WTC11 (cell line): Measurements from ENCODE around the gene VWC2. TPM values are rescaled to one million over a fixed set of nuclear protein-coding genes. Genes with fewer than 3 reads are reported as not detected.

Experiments
- ATAC-seq: fragments of 200-7000 bp; cut with Tn5 transposase; 2 replicates; pipeline ENCODE4 v1.10.0; 2021; ENCODE audit warnings: mild to moderate bottlenecking, moderate library complexity
- CTCF ChIA-PET: fragments of 300-600 bp; sonication (Branson Sonifier 250); formaldehyde crosslinking; loops from one replicate; lab custom pipeline; 2021; ENCODE audit warnings: antibody characterized with exemption; lab: Charles Lee
- POLR2A ChIA-PET: fragments of 350-600 bp; sonication (Branson Sonifier 250); formaldehyde crosslinking; loops from one replicate; lab custom pipeline; 2021; ENCODE audit warnings: antibody characterized with exemption; lab: Charles Lee
- DNase-seq: peaks from one replicate; pipeline ENCODE4 v3.0.0; 2021; ENCODE audit warnings: low spot score
- H3K27ac Mint-ChIP-seq: 2 replicates; pipeline ENCODE4 v1.8.0; 2021; ENCODE audit warnings: mixed read lengths
- H3K27me3 Mint-ChIP-seq: 2 replicates; pipeline ENCODE4 v1.8.0; 2021; ENCODE audit warnings: low read depth, mild to moderate bottlenecking, moderate library complexity, mixed read lengths
- H3K36me3 Mint-ChIP-seq: 2 replicates; pipeline ENCODE4 v1.8.0; 2021; ENCODE audit warnings: mixed read lengths
- H3K4me1 Mint-ChIP-seq: 2 replicates; pipeline ENCODE4 v1.8.0; 2022; ENCODE audit warnings: mixed read lengths
- H3K4me3 Mint-ChIP-seq: 2 replicates; pipeline ENCODE4 v1.8.0; 2021; ENCODE audit warnings: mild to moderate bottlenecking, moderate library complexity, mixed read lengths
- H3K9me3 Mint-ChIP-seq: 2 replicates; pipeline ENCODE4 v1.8.0; 2021; ENCODE audit warnings: mixed read lengths
- ATF1 ChIP-seq: sonication (generic); formaldehyde crosslinking; IDR thresholded peaks from 2 replicates; pipeline ENCODE4 v1.8.1; 2023; ENCODE audit warnings: mild to moderate bottlenecking, moderate library complexity, missing genetic modification reagents
- ATF2 ChIP-seq: sonication (generic); formaldehyde crosslinking; IDR thresholded peaks from 2 replicates; pipeline ENCODE4 v1.8.1; 2022; ENCODE audit warnings: low read depth, missing genetic modification reagents, borderline replicate concordance
- E2F1 ChIP-seq: sonication (generic); formaldehyde crosslinking; IDR thresholded peaks from 2 replicates; pipeline ENCODE4 v1.8.0; 2022; ENCODE audit warnings: mild to moderate bottlenecking, missing genetic modification reagents
- E2F4 ChIP-seq: sonication (generic); formaldehyde crosslinking; IDR thresholded peaks from 2 replicates; pipeline ENCODE4 v1.8.1; 2022; ENCODE audit warnings: low read depth, mild to moderate bottlenecking, moderate library complexity, missing genetic modification reagents, borderline replicate concordance
- EMX1 ChIP-seq: fragments of 250-450 bp; sonication (Bioruptor Pico); IDR thresholded peaks from 2 replicates; pipeline ENCODE4 v1.8.0; 2021; ENCODE audit warnings: mild to moderate bottlenecking
- ESRRA ChIP-seq: sonication (generic); formaldehyde crosslinking; IDR thresholded peaks from 2 replicates; pipeline ENCODE4 v1.8.1; 2022; ENCODE audit warnings: mild to moderate bottlenecking, missing genetic modification reagents, borderline replicate concordance
- GABPB1 ChIP-seq: sonication (generic); formaldehyde crosslinking; IDR thresholded peaks from 2 replicates; pipeline ENCODE4 v1.8.1; 2023; ENCODE audit warnings: mild to moderate bottlenecking, missing genetic modification reagents
- GTF2I ChIP-seq: fragments of 250-450 bp; sonication (Bioruptor Pico); conservative IDR thresholded peaks from 2 replicates; pipeline ENCODE4 v1.4.0; 2021; ENCODE audit warnings: mild to moderate bottlenecking
- IRF1 ChIP-seq: sonication (generic); formaldehyde crosslinking; IDR thresholded peaks from 2 replicates; pipeline ENCODE4 v1.8.0; 2023; ENCODE audit warnings: missing genetic modification reagents
- JUN ChIP-seq: sonication (generic); formaldehyde crosslinking; IDR thresholded peaks from 2 replicates; pipeline ENCODE4 v1.8.0; 2023; ENCODE audit warnings: mild to moderate bottlenecking, missing genetic modification reagents
- KAT7 ChIP-seq: sonication (generic); formaldehyde crosslinking; IDR thresholded peaks from 2 replicates; pipeline ENCODE4 v1.8.1; 2023; ENCODE audit warnings: missing genetic modification reagents, mild to moderate bottlenecking, borderline replicate concordance
- NR1H2 ChIP-seq: sonication (generic); formaldehyde crosslinking; IDR thresholded peaks from 2 replicates; pipeline ENCODE4 v1.9.0; 2021; ENCODE audit warnings: mild to moderate bottlenecking, moderate library complexity, missing genetic modification reagents
- NR2C2 ChIP-seq: sonication (generic); formaldehyde crosslinking; IDR thresholded peaks from 2 replicates; pipeline ENCODE4 v1.8.0; 2022; ENCODE audit warnings: mild to moderate bottlenecking, missing genetic modification reagents
- PRDM15 ChIP-seq: sonication (generic); formaldehyde crosslinking; IDR thresholded peaks from 2 replicates; pipeline ENCODE4 v1.8.0; 2022; ENCODE audit warnings: missing genetic modification reagents
- SMAD4 ChIP-seq: sonication (generic); formaldehyde crosslinking; IDR thresholded peaks from 2 replicates; pipeline ENCODE4 v1.8.0; 2022; ENCODE audit warnings: mild to moderate bottlenecking, missing genetic modification reagents
- TEAD1 ChIP-seq: sonication (generic); formaldehyde crosslinking; IDR thresholded peaks from 2 replicates; pipeline ENCODE4 v1.8.0; 2022; ENCODE audit warnings: mild to moderate bottlenecking, missing genetic modification reagents
- TP53 ChIP-seq: sonication (generic); formaldehyde crosslinking; IDR thresholded peaks from 2 replicates; pipeline ENCODE4 v1.8.1; 2023; ENCODE audit warnings: mild to moderate bottlenecking, missing genetic modification reagents
- ZNF219 ChIP-seq: sonication (generic); formaldehyde crosslinking; IDR thresholded peaks from 2 replicates; pipeline ENCODE4 v1.8.0; 2023; ENCODE audit warnings: missing genetic modification reagents, mild to moderate bottlenecking, borderline replicate concordance
- ZNF232 ChIP-seq: sonication (generic); formaldehyde crosslinking; IDR thresholded peaks from 2 replicates; pipeline ENCODE4 v1.8.0; 2022; ENCODE audit warnings: mild to moderate bottlenecking, missing genetic modification reagents
- ZNF263 ChIP-seq: sonication (generic); formaldehyde crosslinking; IDR thresholded peaks from 2 replicates; pipeline ENCODE4 v1.8.1; 2022; ENCODE audit warnings: low read depth, mild to moderate bottlenecking, moderate library complexity, missing genetic modification reagents
- ZNF396 ChIP-seq: fragments of 250-450 bp; sonication (Bioruptor Pico); IDR thresholded peaks from 2 replicates; pipeline ENCODE4 v1.8.0; 2021; ENCODE audit warnings: mild to moderate bottlenecking, moderate library complexity, borderline replicate concordance
- ZNF416 ChIP-seq: fragments of 250-450 bp; sonication (Bioruptor Pico); IDR thresholded peaks from 2 replicates; pipeline ENCODE4 v1.9.0; 2021; ENCODE audit warnings: mild to moderate bottlenecking, inconsistent platforms
- ZNF425 ChIP-seq: fragments of 250-450 bp; sonication (Bioruptor Pico); conservative IDR thresholded peaks from 2 replicates; pipeline ENCODE4 v1.9.0; 2021; ENCODE audit warnings: mild to moderate bottlenecking
- total RNA-seq: library from RNA; stranded (reverse); gene quantifications from 3 replicates; pipeline ENCODE4 v1.2.3, GENCODE V29; 2021

VWC2 gene
- total RNA-seq, 1 experiment from 2014 or later = 0.79 TPM

GRCh38 chr7:49840751-49841405, 67.4 kb downstream of the VWC2 start:
- no peaks in the 10 kb centered on the region for H3K4me1 Mint-ChIP-seq
- DNase-seq = no peak
- no peaks in the 10 kb centered on the region for H3K36me3 Mint-ChIP-seq
- ATAC-seq = no peak
- CTCF ChIA-PET = no interaction called here
- H3K9me3 Mint-ChIP-seq = no peaks in the 10 kb centered on the region
- TF ChIP-seq ZNF416 (CRISPR knock-in tag) (no peak), ATF2 (CRISPR knock-in tag) (no peak), ZNF219 (CRISPR knock-in tag) (no peak), ZNF425 (CRISPR knock-in tag) (no peak), TP53 (CRISPR knock-in tag) (no peak), TEAD1 (no peak), KAT7 (CRISPR knock-in tag) (no peak), GTF2I (CRISPR knock-in tag) (no peak), E2F1 (CRISPR knock-in tag) (no peak)
- POLR2A ChIA-PET = no interaction called here
- no peaks in the 10 kb centered on the region for H3K27me3 Mint-ChIP-seq
- no peak overlapping the region for H3K4me3 Mint-ChIP-seq
- no peak overlapping the region for H3K27ac Mint-ChIP-seq

GRCh38 chr7:49845626-49846025, 72.2 kb downstream of the VWC2 start:
- POLR2A ChIA-PET = no interaction called here
- CTCF ChIA-PET = no interaction called here

More at GRCh38 chr7:49845626-49846025, 72.2 kb downstream of the VWC2 start:
- TF ChIP-seq ZNF263 (CRISPR knock-in tag) = no peak
- TF ChIP-seq ZNF396 (CRISPR knock-in tag) = no peak
- TF ChIP-seq ZNF232 (CRISPR knock-in tag) = no peak
- TF ChIP-seq IRF1 = no peak
- no peak for TF ChIP-seq ESRRA
- TF ChIP-seq GABPB1 (CRISPR knock-in tag) = no peak
- TF ChIP-seq PRDM15 (CRISPR knock-in tag) = no peak
- TF ChIP-seq ATF1 (CRISPR knock-in tag) = no peak
- TF ChIP-seq TP53 (CRISPR knock-in tag) = no peak
- no peak for TF ChIP-seq ATF2 (CRISPR knock-in tag)
- TF ChIP-seq E2F4 (CRISPR knock-in tag) = no peak
- no peak for TF ChIP-seq NR1H2 (CRISPR knock-in tag)
- no peak for TF ChIP-seq JUN (CRISPR knock-in tag)
- TF ChIP-seq NR2C2 = no peak
- TF ChIP-seq SMAD4 (CRISPR knock-in tag) = no peak
- no peak for TF ChIP-seq EMX1
- H3K27me3 Mint-ChIP-seq = no peaks in the 10 kb centered on the region
- H3K36me3 Mint-ChIP-seq = no peaks in the 10 kb centered on the region
- no peak for DNase-seq
- H3K27ac Mint-ChIP-seq = no peak overlapping the region
- H3K9me3 Mint-ChIP-seq = no peaks in the 10 kb centered on the region
- H3K4me3 Mint-ChIP-seq = no peak overlapping the region
- ATAC-seq = no peak
- H3K4me1 Mint-ChIP-seq = peaks cover 15% of the 10 kb centered on the region
